Vagina (tissue), 2 donors: ENCODE results near the gene HOXA10. TPM values are rescaled to one million over a fixed set of nuclear protein-coding genes. Genes with fewer than 3 reads are reported as not detected.

Experiments
- DNase-seq, 2 donors: peaks; one replicate each; pipeline ENCODE4 v3.0.0-alpha.2; 2017; ENCODE audit errors: extremely low spot score in 2 of 2
- H3K27ac ChIP-seq: fragments of 200-600 bp; sonication (generic); one replicate; pipeline ENCODE4 v1.5.1; 2019
- H3K27me3 ChIP-seq: fragments of 200-600 bp; sonication (generic); one replicate; pipeline ENCODE4 v1.5.1; 2019
- H3K36me3 ChIP-seq, 2 donors: fragments of 200-600 bp; sonication (generic); one replicate each; pipeline ENCODE4 v1.5.1; 2017 to 2019
- H3K4me1 ChIP-seq: fragments of 200-600 bp; sonication (generic); one replicate; pipeline ENCODE4 v1.5.1; 2019
- H3K4me3 ChIP-seq, 2 donors: fragments of 200-600 bp; sonication (generic); 1 replicate in 1 of 2; 2 replicates in 1 of 2; pipeline ENCODE4 v1.5.1; 2016 to 2019
- H3K9me3 ChIP-seq: fragments of 200-600 bp; sonication (generic); one replicate; pipeline ENCODE4 v1.5.1; 2019
- POLR2A ChIP-seq, 2 donors: fragments of 450-650 bp; IDR thresholded peaks; one replicate each; pipeline ENCODE4 v1.6.1; 2017; ENCODE audit warnings: antibody characterized with exemption in 2 of 2, mild to moderate bottlenecking in 2 of 2, moderate library complexity in 2 of 2
- POLR2AphosphoS5 ChIP-seq, 2 donors: sonication (generic); formaldehyde crosslinking; IDR thresholded peaks; one replicate each; pipeline ENCODE4 v1.9.0; 2017; ENCODE audit warnings: antibody characterized with exemption in 2 of 2, mild to moderate bottlenecking in 2 of 2, low read depth in 1 of 2; ENCODE audit not compliant: insufficient read depth in 1 of 2
- intact Hi-C: fragments of 100-400 bp; cut with DNase I; formaldehyde crosslinking; loops from one replicate; pipeline ENCODE4 v1.15.1; 2023
- total RNA-seq: library from RNA; depleted of rRNA; stranded (reverse); fragments of >200 nt; gene quantifications from one replicate; pipeline ENCODE4 v1.2.3, GENCODE V29; 2016
- TF ChIP-seq, protein P1 (sequence below), 3 experiments: fragments of 450-650 bp in 2 of 3; fragments of 200-600 bp in 1 of 3; sonication (generic) in 1 of 3; IDR thresholded peaks; one replicate each; pipeline ENCODE4 v1.5.1; 2017 to 2019; ENCODE audit warnings: antibody characterized with exemption in 3 of 3, mild to moderate bottlenecking in 2 of 3, moderate library complexity in 2 of 3

The HOXA10 gene
- total RNA-seq, 1 donor from 2014 or later = 19.2 TPM

DNA sequence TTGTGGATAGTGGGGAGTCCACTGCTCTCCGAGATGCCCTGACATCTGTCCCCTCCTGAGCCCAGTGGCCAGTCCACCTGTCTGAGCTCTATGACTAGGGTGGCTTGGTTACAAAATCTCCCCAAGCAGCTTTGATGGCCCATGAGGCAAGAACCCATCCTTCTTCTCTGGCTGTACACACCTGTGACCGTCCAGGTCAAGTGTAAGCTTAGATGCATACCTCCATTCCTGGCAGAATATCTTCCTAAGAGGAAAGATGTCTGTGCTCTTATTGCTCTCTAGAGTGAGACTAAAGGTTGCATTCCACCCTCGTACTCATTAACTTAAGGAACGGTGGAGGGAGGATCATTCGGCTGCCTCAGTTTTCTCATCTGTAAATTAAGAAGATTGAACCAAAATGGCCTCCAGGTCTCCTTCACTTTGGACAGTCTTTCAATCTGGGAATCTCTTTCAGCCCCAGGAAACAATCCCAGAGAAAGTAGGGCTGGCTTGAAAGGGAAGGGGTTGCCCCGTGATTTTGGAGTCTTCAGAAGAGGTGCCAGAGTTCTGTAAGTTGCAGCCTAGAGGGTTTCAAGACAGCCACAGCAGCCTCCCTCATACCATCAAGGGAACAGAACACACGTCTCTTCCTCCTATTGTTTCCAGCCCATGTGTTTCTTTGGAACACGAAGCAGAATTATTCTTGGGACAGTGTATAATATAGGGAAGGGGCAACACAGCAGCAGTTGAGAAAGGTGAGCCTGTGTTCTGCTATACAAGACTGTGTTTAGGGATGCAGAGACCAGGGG is 49.0 kb downstream of the HOXA10 start:
- no peaks in the 10 kb centered on the region for H3K27me3 ChIP-seq
- no peak for TF ChIP-seq POLR2A (IDR thresholded peaks at IDR 0.05)
- TF ChIP-seq, protein P1, sequence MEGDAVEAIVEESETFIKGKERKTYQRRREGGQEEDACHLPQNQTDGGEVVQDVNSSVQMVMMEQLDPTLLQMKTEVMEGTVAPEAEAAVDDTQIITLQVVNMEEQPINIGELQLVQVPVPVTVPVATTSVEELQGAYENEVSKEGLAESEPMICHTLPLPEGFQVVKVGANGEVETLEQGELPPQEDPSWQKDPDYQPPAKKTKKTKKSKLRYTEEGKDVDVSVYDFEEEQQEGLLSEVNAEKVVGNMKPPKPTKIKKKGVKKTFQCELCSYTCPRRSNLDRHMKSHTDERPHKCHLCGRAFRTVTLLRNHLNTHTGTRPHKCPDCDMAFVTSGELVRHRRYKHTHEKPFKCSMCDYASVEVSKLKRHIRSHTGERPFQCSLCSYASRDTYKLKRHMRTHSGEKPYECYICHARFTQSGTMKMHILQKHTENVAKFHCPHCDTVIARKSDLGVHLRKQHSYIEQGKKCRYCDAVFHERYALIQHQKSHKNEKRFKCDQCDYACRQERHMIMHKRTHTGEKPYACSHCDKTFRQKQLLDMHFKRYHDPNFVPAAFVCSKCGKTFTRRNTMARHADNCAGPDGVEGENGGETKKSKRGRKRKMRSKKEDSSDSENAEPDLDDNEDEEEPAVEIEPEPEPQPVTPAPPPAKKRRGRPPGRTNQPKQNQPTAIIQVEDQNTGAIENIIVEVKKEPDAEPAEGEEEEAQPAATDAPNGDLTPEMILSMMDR (IDR thresholded peaks at IDR 0.05) = no peak
- TF ChIP-seq POLR2AphosphoS5 (IDR thresholded peaks at IDR 0.05; ENCODE audit: insufficient read depth in 1 of 2, low read depth in 1 of 2) = no peak
- no peaks in the 10 kb centered on the region for H3K36me3 ChIP-seq
- DNase-seq = no peak
- H3K4me3 ChIP-seq = no peak overlapping the region
- H3K4me1 ChIP-seq = peaks cover 8% of the 10 kb centered on the region
- H3K9me3 ChIP-seq = no peaks in the 10 kb centered on the region
- no peak overlapping the region for H3K27ac ChIP-seq
- intact Hi-C loops = no loop called here

DNA sequence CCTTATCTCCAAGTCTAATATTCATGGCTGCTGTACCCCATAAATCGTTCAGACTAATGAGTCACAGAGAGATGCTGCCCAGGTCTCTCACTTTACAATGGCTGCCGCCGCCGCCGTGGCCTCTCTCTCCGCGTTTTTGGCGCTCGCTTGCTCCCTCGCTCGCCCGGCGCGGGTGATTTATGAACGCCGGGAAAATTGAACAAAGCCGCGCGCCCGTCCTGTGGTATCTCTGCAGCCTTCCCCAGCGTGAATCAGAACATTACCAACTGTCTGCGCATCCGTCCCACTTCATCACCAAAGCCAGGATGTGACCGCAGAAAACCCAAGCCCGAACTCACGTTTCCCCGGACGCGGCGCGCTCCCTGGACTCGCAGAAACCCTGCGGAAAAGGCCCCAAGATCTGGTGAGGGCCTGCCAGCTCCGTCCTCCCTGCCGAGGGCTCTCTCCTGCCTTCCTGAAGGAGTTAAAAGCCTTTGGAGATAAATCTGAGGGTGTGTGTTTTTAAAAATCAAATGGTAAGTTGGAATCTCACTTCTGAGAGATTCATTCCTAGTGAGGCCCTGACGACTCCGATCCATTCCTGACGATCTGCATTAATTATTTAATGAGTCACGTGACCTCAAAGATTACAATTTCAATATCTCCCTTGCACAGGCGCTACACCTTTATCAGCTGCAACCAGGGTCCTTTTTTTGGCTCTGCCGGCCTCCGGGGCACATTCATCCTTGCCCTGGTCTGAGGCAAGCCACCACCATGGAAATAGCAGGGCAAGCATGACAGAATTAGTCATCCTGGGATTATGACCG is 49.8 kb downstream of the HOXA10 start:
- no peaks in the 10 kb centered on the region for H3K27me3 ChIP-seq
- no peak overlapping the region for H3K4me3 ChIP-seq
- no peak for DNase-seq
- H3K4me1 ChIP-seq = peaks cover 1% of the 10 kb centered on the region
- intact Hi-C loops = no loop called here
- no peaks in the 10 kb centered on the region for H3K9me3 ChIP-seq
- H3K36me3 ChIP-seq = no peaks in the 10 kb centered on the region
- H3K27ac ChIP-seq = no peak overlapping the region
- no peak for TF ChIP-seq POLR2A (IDR thresholded peaks at IDR 0.05)
- no peak for TF ChIP-seq POLR2AphosphoS5 (IDR thresholded peaks at IDR 0.05; ENCODE audit: insufficient read depth in 1 of 2, low read depth in 1 of 2)
- TF ChIP-seq, protein P1 (IDR thresholded peaks at IDR 0.05) = no peak

DNA sequence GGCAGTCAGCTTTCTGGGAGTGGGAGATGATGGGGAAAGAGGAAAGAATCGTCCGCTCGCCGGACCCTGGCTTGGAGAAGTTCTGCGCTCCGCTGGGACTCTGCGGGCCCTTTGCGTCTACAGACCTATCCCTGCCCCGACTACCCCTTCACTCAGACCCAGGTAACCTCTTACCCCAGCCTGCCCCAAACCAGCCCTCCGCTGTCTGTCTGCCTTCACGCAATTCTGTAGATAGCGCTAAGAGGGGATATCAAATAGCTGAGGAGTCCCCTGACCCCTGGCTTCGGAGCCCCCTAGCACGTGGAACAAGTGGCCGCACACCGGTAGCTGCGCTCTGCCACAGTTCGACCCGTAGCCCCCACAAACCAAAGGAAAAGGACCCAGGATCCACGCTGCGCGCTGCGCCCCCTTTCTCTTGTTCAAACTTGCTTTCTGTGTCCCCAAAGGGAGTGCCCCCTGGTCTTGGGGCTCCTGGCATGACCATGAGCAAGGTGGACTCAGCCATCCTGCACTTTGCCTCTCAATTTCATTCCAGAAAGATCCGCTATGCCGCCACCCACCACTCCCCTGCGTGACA is 50.6 kb downstream of the HOXA10 start:
- Histone ChIP-seq H3K36me3 (no peaks in the 10 kb centered on the region), H3K9me3 (no peaks in the 10 kb centered on the region), H3K4me3 (no peak overlapping the region), H3K27me3 (no peaks in the 10 kb centered on the region), H3K4me1 (no peaks in the 10 kb centered on the region), H3K27ac (no peak overlapping the region)
- TF ChIP-seq, protein P1 (IDR thresholded peaks at IDR 0.05) = no peak
- no peak for TF ChIP-seq POLR2A (IDR thresholded peaks at IDR 0.05)
- no peak for TF ChIP-seq POLR2AphosphoS5 (IDR thresholded peaks at IDR 0.05; ENCODE audit: insufficient read depth in 1 of 2, low read depth in 1 of 2)
- intact Hi-C loops = no loop called here
- no peak for DNase-seq

DNA sequence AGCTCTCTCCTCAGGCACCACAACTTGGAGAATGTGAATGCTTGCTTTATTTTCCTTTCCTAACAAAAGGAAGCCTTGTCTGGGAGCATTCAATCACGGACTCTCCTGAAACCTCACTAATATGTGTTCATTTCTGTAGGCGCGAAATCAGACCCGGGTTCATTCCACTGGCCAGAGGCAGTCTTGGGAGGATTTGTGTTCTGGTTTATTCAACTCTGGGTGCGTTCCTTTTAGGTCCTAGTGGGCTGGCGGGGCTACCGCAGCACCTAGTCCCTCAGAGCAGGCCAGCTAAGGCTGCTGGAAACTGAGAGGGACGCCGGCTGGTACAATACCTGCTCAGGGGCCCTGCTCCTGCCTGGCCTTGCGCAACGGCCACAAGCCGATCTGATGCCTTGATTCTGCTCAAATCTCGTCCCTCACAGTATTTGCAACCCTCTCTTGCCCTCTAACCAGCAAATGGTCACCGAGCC is 51.1 kb downstream of the HOXA10 start:
- TF ChIP-seq POLR2AphosphoS5 (IDR thresholded peaks at IDR 0.05; ENCODE audit: insufficient read depth in 1 of 2, low read depth in 1 of 2) (no peak), POLR2A (IDR thresholded peaks at IDR 0.05) (no peak)
- TF ChIP-seq, protein P1 (IDR thresholded peaks at IDR 0.05) = no peak
- no peaks in the 10 kb centered on the region for H3K27me3 ChIP-seq
- H3K27ac ChIP-seq = no peak overlapping the region
- DNase-seq = no peak
- H3K9me3 ChIP-seq = no peaks in the 10 kb centered on the region
- intact Hi-C loops = no loop called here
- no peaks in the 10 kb centered on the region for H3K36me3 ChIP-seq
- H3K4me3 ChIP-seq = no peak overlapping the region
- no peaks in the 10 kb centered on the region for H3K4me1 ChIP-seq
